Ramos (cell line): ENCODE measurements around the gene YIF1B.
"Not testable (repeated sequence)": the region's sequence is repeated elsewhere in the genome, so short reads cannot be mapped to it uniquely, and the experiment has no call there.

Experiments used
- in situ Hi-C: fragments of 300-500 bp; cut with MboI; formaldehyde crosslinking; loops from one replicate; pipeline ENCODE4 v1.14.3; 2022; ENCODE audit warnings: low sequenced_read_pairs; ENCODE audit not compliant: unreplicated experiment

Gene YIF1B, protein sequence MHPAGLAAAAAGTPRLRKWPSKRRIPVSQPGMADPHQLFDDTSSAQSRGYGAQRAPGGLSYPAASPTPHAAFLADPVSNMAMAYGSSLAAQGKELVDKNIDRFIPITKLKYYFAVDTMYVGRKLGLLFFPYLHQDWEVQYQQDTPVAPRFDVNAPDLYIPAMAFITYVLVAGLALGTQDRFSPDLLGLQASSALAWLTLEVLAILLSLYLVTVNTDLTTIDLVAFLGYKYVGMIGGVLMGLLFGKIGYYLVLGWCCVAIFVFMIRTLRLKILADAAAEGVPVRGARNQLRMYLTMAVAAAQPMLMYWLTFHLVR

DNA sequence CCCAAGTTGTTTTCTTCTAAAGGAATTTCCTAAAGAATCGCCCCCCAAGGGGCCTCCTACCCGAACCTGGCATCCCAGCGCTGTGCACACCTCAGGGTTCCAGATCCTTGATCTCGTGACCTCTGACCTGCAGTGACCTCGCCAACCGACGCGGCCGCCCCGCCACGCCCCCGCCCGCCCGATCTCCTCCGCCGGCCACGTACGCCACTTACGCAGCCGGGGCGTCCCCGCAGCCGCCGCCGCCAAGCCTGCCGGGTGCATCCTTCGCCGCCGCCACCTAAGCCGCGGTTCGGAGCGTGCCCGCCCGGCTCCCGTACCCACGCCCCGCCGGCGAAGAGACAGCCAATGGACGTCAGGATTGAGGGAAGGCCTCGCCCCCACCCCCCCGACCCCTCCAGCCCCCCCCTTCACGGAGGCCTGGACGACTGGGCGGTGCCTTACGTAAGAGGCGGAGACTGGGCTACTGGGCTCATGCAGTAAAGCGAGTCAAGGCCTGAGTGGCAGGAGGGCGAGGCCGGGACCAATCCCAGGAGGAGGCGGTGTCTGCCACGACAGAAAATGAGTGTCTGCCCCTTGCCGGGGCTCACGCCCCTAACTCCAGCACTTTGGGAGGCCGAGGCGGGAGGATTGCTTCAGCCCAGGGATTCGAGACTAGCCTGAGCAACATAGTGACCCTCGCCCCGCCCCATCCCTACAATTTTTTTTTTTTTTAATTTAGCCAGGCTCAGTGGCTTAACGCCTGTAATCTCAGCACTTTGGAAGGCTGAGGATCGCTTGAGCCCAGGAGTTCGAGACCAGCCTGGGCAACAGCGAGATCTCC lies at the start of gene YIF1B:
TSS of gene YIF1B (minus strand) at position 291 of the 820 bp plus-strand sequence. CDS start at position 261, 30 bp downstream.
- in situ Hi-C loops: no loop called here

DNA sequence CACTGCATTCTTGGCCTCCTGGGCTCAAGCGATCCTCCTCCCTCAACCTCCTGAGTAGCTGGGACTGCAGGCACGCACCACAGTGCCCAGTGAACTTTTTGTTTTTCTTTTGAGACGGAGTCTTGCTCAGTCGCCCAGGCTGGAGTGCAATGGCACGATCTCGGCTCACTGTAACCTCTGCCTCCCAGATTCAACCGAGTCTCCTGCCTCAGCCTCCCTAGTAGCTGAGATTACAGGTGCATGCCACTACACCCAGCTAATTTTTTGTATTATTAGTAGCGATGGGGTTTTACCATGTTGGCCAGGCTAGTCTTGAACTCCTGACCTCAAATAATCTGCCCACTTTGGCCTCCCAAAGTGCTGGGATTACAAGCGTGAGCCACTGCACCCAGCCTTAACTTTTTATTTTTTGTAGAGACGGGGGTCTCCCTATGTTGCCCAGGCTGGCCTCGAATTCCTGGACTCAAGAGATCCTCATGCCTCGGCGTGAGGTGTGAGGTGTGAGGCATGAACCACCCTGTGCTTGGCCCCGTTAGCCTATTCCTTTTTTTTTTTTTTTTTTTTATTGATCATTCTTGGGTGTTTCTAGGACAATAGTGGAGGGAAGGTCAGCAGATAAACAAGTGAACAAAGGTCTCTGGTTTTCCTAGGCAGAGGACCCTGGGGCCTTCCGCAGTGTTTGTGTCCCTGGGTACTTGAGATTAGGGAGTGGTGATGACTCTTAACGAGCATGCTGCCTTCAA lies 47.4 kb upstream of the YIF1B start:
- in situ Hi-C loops: not testable (repeated sequence)

DNA sequence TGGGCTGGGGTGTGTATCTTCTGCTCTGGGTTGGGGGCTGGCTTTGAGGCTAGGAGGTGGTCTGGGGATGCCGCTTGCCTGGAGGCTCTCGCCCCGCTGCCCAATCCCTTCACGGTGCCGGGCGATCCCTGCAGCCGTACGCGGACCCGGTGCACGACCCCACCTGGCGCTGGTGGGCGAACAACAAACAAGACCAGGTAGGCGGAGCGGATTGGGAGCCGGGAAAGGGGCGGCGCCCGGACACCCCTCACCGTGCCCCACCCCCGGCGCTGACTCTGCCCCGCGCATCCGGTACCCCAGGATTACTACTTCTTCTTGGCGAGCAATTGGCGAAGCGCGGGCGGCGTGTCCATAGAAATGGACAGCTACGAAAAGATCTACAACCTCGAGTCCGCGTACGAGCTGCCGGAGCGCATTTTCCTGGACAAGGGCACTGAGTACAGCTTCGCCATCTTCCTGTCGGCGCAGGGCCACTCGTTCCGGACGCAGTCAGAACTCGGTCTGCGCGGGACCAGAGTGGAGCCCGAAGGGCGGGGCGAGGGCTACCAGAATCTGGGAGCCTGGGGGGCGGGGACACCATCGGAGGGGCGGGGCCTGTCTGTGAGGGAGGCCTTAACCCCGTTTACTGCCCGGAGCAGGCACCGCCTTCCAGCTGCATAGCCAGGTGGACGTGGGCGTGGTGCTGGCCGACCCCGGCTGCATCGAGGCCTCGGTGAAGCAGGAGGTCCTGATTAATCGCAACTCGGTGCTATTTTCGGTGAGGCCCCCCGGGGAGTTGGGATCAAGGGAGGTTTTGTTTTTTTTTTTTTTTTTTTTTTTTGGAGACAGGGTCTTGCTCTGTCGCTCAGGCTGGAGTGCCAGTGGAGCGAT lies 46.6 kb upstream of the YIF1B start:
- in situ Hi-C loops: no loop called here

DNA sequence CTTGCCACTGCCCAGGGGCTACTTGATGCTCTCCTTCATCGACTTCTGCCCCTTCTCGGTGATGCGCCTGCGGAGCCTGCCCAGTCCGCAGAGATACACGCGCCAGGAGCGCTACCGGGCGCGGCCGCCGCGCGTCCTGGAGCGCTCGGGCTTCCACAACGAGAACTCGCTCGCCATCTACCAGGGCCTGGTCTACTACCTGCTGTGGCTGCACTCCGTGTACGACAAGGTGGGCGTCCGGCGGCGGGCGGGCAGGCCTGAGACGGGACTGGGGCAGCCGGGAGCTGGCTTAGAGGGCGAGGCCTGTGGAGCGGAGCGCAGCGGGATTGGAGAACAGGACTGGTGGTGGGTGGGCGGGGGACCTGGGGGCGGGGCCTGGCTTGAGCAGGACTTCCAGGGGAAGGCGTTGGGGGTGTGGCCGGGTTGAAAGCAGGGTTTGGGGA lies 45.9 kb upstream of the YIF1B start:
- in situ Hi-C loops: no loop called here

DNA sequence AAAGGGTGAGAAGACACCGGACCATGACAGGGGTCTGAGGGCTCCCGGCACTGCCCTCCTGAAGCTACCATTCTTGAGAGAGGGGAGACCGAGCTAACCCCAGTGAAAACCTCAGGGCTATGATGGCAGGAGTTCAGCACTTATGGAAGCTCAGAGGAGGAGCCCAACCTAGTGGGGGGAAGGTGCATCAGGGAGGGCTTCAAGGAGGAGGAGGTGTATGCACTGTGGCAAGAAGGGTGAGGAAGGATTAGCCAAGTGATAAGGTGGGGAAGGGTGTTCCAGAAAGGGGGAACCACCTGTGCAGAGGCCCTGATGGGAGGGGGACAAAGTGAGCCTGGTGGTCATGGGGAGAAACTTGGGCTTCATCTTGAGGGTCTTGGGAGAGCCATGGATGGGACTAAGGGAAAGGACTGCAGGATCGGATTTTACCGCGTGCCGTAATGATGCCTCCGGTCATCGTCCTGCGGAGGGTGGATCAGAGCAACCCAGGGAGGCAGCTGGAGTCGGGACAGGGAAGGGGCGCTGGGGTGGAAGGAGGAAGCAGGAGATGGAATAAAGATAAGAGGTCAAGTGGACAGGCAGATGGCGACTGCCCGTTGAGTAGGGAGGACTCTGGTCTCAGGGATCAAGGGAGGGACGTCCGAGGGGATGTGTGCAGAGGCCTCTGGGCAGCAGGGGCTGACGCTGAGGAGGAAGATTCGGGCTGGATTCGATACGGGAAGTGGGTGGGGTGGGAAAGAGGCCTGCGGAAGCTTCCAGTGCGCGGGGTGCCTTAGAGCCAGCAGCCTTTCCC lies 45.3 kb upstream of the YIF1B start:
- in situ Hi-C loops: no loop called here

DNA sequence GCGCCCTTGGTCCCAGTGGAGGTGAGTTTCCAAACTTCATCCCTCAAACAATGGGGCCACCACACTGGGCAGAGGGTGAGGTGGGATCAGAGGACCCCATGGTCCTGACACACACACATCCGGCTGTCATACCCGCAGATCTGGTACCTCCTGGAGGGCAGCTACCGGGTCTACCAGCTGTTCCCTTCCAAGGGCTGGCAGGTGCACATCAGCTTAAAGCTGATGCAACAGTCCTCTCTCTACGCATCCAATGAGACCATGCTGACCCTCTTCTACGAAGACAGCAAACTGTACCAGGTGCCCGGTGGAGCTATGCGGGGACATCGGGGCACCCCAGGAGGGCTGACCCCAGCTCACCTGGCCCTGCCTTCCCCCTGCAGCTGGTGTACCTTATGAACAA lies 44.6 kb upstream of the YIF1B start:
- in situ Hi-C loops: no loop called here

DNA sequence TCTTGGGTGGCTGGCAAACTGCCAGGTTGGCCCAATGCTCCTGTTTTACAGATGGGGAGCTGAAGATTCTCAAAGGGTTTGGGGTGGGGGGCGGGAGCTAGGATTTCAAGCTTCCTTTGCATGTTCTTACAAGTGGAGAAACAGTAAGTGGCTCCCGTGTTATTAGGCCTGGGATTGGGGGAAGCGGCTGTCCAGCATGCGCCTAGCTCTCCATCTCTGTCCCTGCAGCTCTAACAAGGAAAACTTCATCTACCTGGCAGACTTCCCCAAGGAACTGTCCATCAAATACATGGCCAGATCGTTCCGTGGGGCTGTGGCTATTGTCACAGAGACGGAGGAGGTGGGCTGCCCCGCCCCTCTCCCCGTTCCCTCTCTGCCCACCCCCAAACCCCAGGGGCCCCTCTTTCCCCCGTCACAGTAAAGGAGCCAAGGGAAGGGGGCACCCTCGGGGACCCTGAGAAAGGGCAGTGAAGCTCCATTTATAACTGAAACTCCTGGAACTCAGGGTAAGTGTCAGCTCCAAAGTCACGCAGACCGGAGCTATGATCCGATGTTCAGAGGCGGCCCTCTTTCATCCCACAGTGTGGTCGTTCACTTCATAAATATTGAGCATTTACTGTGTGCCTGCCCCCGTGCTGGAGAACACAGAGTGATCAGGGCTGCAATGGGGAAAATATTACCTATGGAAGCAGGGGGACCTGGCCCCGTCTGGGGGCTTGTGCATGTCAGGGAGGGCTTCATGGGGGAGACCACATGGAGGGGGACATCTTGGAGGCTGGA lies 43.7 kb upstream of the YIF1B start:
- in situ Hi-C loops: no loop called here

DNA sequence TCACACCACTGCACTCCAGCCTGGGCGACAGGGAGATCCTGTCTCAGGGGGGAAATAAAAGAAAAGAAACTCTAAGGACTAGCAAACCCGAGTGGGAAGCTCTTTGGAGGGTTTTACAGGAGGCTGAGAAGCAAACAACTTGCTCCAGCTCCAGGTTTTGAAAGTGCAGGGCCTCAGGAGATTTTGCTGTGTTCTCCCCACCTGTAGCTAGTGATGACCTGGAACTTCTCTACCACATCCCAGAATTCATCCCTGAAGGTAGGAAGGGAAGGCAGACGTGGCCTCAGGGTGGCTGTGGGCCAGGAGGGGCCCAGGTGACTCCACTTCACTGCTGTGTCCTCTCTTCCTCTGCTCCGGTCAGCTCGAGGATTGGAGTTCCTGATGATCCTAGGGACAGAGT lies 42.3 kb upstream of the YIF1B start:
- in situ Hi-C loops: no loop called here

DNA sequence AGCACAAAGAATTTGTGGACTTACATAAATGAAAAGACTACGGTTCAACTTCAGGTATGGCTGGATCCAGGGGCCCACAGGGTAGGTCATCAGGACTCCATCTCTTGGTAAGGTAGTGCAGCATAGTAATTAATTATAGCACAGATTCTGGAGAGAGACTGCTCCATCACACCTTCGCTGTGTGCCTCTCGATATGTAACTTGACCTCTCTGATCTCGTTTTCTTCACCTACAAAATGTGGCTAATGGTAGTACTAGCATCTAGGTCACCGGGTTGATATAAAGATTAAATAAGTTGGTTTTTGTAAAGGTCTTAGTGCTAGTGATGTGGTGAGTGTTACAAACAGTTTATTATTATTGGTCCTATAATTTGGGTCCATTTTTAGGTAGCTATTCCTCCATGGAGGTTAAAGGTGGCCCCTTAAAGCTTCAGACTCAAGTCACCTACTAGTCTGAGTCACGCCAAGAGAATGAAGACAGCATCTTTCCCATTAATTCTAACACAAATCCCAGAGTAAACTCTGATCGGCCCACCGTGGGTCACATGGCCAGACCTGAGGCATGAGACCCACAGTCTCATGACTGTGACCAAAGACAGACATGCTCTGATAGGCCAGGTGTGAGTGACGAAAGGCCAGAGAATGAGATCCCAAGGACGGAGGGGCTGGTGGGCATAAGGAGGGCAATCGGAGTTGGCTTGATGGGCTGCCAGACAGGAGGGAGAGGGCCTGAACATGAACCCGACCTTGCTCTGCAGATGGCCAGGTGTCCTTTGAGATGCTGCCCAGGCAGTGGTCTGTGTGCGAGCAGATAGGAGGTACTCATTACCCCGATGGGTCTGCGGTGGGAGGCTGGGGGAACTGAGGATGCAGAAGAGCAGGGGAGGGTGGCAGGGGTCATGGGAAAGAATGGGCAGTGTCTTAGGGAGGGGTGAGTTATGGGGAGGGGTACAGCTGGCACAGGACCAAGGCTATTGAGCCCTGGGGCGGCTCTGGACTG lies 40.3 kb upstream of the YIF1B start:
- in situ Hi-C loops: no loop called here

DNA sequence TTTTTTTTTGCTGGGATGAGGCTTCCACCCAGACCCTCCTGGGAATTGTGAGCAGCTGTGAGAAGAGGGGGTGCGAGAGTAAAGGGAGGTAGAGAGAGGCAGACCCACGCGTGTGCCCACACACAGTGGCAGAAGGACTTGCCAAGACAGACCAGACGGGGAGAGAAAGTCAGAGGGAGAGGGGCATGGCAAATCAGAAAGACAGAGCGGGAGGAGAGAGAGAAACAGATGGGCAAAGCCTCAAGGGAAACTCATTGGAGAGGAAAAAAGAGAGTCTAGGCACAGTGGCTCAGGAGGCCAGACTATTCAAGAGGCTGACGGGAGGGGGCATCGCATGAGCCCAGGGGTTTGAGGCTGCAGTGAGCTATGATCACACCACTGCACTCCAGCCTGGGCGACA lies 36.9 kb upstream of the YIF1B start:
- in situ Hi-C loops: no loop called here

DNA sequence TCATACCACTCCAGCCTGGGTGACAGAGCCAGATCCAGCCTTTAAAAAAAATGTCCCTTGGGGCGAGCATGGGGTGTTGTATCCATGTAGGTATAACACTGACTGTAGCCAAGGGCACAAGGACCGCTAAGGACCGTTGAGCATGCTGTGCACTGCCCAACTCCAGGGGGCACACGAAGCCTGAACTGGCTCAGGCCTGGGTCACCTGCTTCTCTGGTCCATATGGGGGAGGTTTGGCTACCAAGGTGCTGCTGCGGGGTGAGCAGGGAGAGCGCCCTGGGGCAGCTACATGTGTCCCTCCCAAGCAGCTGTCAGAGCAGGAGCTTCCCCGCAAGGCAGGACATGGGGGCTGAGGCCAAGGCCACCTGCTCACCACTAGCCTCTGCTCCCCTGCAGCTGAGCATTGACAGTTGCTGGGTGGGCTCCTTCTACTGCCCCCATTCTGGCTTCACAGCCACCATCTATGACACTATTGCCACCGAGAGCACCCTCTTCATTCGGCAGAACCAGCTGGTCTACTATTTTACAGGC lies 36.2 kb upstream of the YIF1B start:
- in situ Hi-C loops: no loop called here

DNA sequence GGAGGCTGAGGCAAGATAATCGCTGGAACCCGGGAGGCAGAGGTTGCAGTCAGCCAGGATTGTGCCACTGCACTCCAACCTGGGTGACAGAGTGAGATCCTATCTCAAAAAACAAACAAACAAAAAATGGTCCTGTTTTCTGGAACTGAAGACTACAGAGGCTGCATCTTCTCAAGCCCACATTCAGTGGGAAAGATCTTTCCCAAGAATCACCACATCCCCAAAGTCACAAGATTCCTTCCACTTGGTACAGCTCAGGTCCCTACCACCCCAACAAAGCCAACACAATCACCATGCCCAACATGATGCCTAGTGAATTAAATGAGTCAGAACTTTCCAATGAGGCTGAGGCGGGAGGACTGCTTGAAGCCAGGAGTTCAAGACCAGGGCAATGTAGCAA lies 35.1 kb upstream of the YIF1B start:
- in situ Hi-C loops: no loop called here

DNA sequence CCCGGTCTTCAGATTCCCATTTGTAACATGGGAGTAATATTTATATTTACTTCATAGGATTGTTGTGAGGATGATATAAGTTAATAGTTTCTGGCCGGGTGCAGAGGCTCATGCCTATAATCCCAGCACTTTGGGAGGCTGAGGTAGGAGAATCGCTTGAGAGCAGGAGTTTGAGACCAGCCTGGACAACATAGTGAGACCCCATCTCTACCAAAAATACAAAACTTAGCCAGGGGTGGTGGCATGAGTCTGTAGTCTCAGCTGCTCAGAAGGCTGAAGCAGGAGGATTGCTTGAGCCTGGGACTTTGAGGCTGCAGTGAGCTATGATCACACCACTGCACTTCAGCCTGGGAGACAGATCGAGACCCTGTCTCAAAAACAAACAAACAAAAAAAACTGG lies 31.1 kb upstream of the YIF1B start:
- in situ Hi-C loops: no loop called here

DNA sequence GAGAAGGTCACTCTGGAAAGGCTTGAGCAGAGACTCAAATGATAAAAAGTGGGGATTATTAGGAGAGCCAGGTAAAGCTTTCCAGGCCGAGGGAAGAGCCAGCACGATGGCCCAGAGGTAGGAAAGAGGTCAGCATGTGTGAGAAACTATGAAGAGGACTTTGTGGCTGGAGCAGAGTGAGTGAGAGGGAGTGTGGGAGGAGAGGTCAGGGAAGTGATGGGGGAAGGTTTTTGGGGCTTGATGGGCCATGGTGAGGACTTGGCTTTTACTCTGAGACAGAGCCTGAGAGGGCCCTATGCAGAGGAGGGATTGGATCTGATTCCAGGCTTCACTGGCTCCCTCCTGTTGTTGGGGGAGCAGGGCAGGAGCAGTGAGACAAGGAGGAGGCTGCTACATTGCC lies 25.2 kb upstream of the YIF1B start:
- in situ Hi-C loops: no loop called here

DNA sequence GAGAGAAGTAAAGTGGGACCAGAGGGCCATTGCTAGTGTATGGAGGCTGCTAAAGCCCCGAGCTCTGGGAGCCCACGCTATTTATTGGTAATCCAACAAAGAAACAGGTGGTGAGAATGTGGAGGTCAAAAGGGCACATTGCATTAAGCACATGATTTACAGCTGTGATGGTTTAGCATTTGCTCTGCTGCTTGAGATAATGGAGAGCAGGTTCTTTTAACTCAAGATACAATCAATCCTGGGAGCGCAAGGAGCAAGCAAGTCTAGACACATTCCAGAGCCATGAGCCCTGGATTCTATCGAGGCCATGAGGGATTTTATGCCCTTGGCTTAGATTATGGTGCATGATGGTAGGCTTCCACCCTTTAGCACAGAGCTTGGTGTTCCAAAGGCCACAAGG lies 23.3 kb upstream of the YIF1B start:
- in situ Hi-C loops: not testable (repeated sequence)

DNA sequence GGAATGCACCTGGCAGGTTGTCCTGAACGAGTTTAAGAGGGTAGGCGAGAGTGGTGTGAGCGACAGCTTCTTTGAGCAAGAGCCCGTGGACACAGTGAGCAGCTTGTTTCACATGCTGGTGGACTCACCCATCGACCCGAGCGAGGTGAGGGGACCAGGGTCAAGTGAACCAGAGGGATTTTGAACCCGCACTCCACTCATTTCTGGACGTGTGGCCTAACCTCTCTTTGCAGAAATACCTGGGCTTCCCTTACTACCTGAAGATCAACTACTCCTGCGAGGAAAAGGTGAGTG lies 21.6 kb upstream of the YIF1B start:
- in situ Hi-C loops: no loop called here

DNA sequence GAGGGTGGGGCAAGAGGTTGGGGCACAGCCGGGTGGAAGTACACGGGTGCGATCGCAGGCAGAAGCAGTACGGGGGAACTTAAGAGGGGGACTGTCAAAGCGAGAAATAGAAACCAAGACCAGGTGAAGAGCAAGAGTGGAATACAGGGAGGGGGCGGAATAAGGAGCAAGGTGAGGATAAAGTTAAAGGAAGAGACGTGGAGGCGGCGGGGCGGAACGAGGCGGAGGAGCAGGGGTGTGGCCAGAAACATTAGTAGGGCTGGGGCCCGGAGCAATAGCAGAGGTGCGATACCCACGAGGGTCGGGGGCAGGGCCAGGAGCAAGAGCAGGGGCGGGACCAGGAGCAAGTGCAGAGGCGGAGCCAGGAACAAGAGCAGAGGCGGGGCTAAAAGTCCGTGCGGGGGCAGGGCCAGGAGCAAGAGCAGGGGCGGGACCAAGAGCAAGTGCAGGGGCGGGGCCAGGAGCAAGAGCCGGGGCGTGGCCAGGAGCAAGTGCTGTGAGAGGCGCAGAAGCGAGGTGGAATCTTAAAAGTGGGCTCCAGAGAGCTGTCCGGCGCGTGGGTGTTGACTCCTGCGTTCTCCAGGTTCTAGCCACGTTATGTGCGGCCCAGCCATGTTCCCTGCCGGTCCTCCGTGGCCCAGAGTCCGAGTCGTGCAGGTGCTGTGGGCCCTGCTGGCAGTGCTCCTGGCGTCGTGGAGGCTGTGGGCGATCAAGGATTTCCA lies 21.1 kb upstream of the YIF1B start:
- in situ Hi-C loops: no loop called here
